ENCODE results near the gene EN2.

EN2 gene

GRCh38 chr7:155414547-155415492 lies 43.1 kb upstream of the EN2 start:
- Histone ChIP-seq H3K79me2 (ENCODE audit: insufficient read depth, low read length) (no peaks in the 10 kb centered on the region), H3K4me2 (ENCODE audit: insufficient read depth, low read length) (no peak overlapping the region), H3K27ac (ENCODE audit: low read length) (no peak overlapping the region), H3K4me3 (ENCODE audit: low read depth in 1 of 2, low read length in 2 of 2) (no peak overlapping the region), H3K9ac (ENCODE audit: low read depth, low read length) (no peak overlapping the region), H3K9me3 (ENCODE audit: insufficient read depth, low read length, severe bottlenecking) (no peaks in the 10 kb centered on the region), H3K27me3 (ENCODE audit: insufficient read depth, low read length, poor library complexity) (peaks cover 4% of the 10 kb centered on the region), H3K36me3 (ENCODE audit: insufficient read depth, low read length) (no peaks in the 10 kb centered on the region), H2AFZ (ENCODE audit: low read depth, low read length) (no peak overlapping the region), H4K20me1 (ENCODE audit: insufficient read depth, low read length) (no peaks in the 10 kb centered on the region; the same call in 1 of the 2 replicates), H3K4me1 (ENCODE audit: insufficient read depth, low read length) (0 out of 2 replicates have a peak, but pooled peaks cover 5% of the 10 kb centered on the region)
- TF ChIP-seq CTCF (IDR thresholded peaks at IDR 0.05; ENCODE audit: borderline replicate concordance, extremely low read depth, low read length, poor library complexity, severe bottlenecking) (no peak), EZH2 (IDR thresholded peaks at IDR 0.05; ENCODE audit: borderline replicate concordance, low read depth, low read length, severe bottlenecking) (no peak)
- DNase-seq (no peak), ATAC-seq (ENCODE audit: insufficient read depth, low read depth) (no peak)

- 0 out of 2 replicates have a peak, but pooled peaks cover 5% of the 10 kb centered on the region for H3K4me1 ChIP-seq (ENCODE audit: insufficient read depth, low read length)
- no peaks in the 10 kb centered on the region for H3K79me2 ChIP-seq (ENCODE audit: insufficient read depth, low read length)
- H3K9ac ChIP-seq (ENCODE audit: low read depth, low read length), result no peak overlapping the region
- H3K27me3 ChIP-seq (ENCODE audit: insufficient read depth, low read length, poor library complexity), result peaks cover 4% of the 10 kb centered on the region
- H3K4me2 ChIP-seq (ENCODE audit: insufficient read depth, low read length), result no peak overlapping the region
- TF ChIP-seq EZH2 (IDR thresholded peaks at IDR 0.05; ENCODE audit: borderline replicate concordance, low read depth, low read length, severe bottlenecking), result no peak
- no peak for TF ChIP-seq CTCF (IDR thresholded peaks at IDR 0.05; ENCODE audit: borderline replicate concordance, extremely low read depth, low read length, poor library complexity, severe bottlenecking)
- H3K27ac ChIP-seq (ENCODE audit: low read length), result no peak overlapping the region
- H3K36me3 ChIP-seq (ENCODE audit: insufficient read depth, low read length), result no peaks in the 10 kb centered on the region
- H2AFZ ChIP-seq (ENCODE audit: low read depth, low read length), result no peak overlapping the region
- H4K20me1 ChIP-seq (ENCODE audit: insufficient read depth, low read length), result no peaks in the 10 kb centered on the region; the same call in 1 of the 2 replicates
- no peaks in the 10 kb centered on the region for H3K9me3 ChIP-seq (ENCODE audit: insufficient read depth, low read length, severe bottlenecking)
- DNase-seq (no peak), ATAC-seq (ENCODE audit: insufficient read depth, low read depth) (no peak)
- no peak overlapping the region for H3K4me3 ChIP-seq (ENCODE audit: low read depth in 1 of 2, low read length in 2 of 2)
These were observed 41.1 kb upstream of the EN2 start for GRCh38 chr7:155416646-155417380.

- H3K9ac ChIP-seq (ENCODE audit: low read depth, low read length), result no peak overlapping the region
- DNase-seq, result no peak
- peaks cover 4% of the 10 kb centered on the region for H3K27me3 ChIP-seq (ENCODE audit: insufficient read depth, low read length, poor library complexity)
- no peaks in the 10 kb centered on the region for H3K4me1 ChIP-seq (ENCODE audit: insufficient read depth, low read length)
- no peak overlapping the region for H3K4me3 ChIP-seq (ENCODE audit: low read depth in 1 of 2, low read length in 2 of 2)
- no peaks in the 10 kb centered on the region for H4K20me1 ChIP-seq (ENCODE audit: insufficient read depth, low read length)
- H3K9me3 ChIP-seq (ENCODE audit: insufficient read depth, low read length, severe bottlenecking), result no peaks in the 10 kb centered on the region
- no peak overlapping the region for H3K4me2 ChIP-seq (ENCODE audit: insufficient read depth, low read length)
- no peak for TF ChIP-seq CTCF (IDR thresholded peaks at IDR 0.05; ENCODE audit: borderline replicate concordance, extremely low read depth, low read length, poor library complexity, severe bottlenecking)
- TF ChIP-seq EZH2 (IDR thresholded peaks at IDR 0.05; ENCODE audit: borderline replicate concordance, low read depth, low read length, severe bottlenecking), result no peak
- H3K79me2 ChIP-seq (ENCODE audit: insufficient read depth, low read length), result no peaks in the 10 kb centered on the region
- H3K27ac ChIP-seq (ENCODE audit: low read length), result no peak overlapping the region
- no peak for ATAC-seq (ENCODE audit: insufficient read depth, low read depth)
- H3K36me3 ChIP-seq (ENCODE audit: insufficient read depth, low read length), result no peaks in the 10 kb centered on the region
- no peak overlapping the region for H2AFZ ChIP-seq (ENCODE audit: low read depth, low read length)
These were observed 39.6 kb upstream of the EN2 start for GRCh38 chr7:155418304-155418703.

Data from DND-41 (cell line).